Measurements from ENCODE around the gene PDE4D.

- TF ChIP-seq EZH2 (IDR thresholded peaks at IDR 0.05; ENCODE audit: insufficient read depth, poor library complexity, severe bottlenecking) (no peak), EZH2phosphoT487 (IDR thresholded peaks at IDR 0.05; ENCODE audit: insufficient read depth, low read depth) (no peak)
Measured at GRCh38 chr5:59863777-59864176, 29.7 kb downstream of the PDE4D start.

Data from GM23248 (cell line).